Neural cell (in vitro differentiated cells): Measurements from ENCODE around the gene PRPSAP1. TPM values are rescaled to one million over a fixed set of nuclear protein-coding genes. Genes with fewer than 3 reads are reported as not detected.

Source experiments
- H2AFZ ChIP-seq: fragments of 200-600, 300-800 bp; sonication (generic), shearing (Covaris generic); 2 replicates; pipeline ENCODE4 v1.6.0; 2014; ENCODE audit warnings: low read depth, mild to moderate bottlenecking, antibody characterized with exemption, low read length, moderate library complexity
- H3F3A ChIP-seq: fragments of 200-600 bp; shearing (Covaris generic); 2 replicates; pipeline ENCODE4 v1.6.1; 2016; ENCODE audit warnings: mild to moderate bottlenecking, moderate library complexity, mixed read lengths, antibody characterized with exemption, low read length; ENCODE audit not compliant: insufficient read depth, poor library complexity, severe bottlenecking
- H3K27ac ChIP-seq: fragments of 200-600, 300-800 bp; sonication (generic), shearing (Covaris generic); 2 replicates; pipeline ENCODE4 v1.5.1; 2014; ENCODE audit warnings: mild to moderate bottlenecking, low read length, moderate library complexity
- H3K27me3 ChIP-seq: fragments of 300-800, 200-600 bp; sonication (generic), shearing (Covaris generic); 2 replicates; pipeline ENCODE4 v1.6.0; 2014; ENCODE audit warnings: mild to moderate bottlenecking, low read depth, low read length, moderate library complexity; ENCODE audit not compliant: insufficient read depth
- H3K36me3 ChIP-seq: fragments of 300-800, 200-600 bp; sonication (generic), shearing (Covaris generic); 2 replicates; pipeline ENCODE4 v1.5.1; 2014; ENCODE audit warnings: mild to moderate bottlenecking, antibody characterized with exemption, low read length, moderate library complexity; ENCODE audit not compliant: insufficient read depth
- H3K4me2 ChIP-seq: fragments of 300-800, 200-600 bp; sonication (generic), shearing (Covaris generic); 2 replicates; pipeline ENCODE4 v1.6.0; 2014; ENCODE audit warnings: mild to moderate bottlenecking, low read length
- H3K4me3 ChIP-seq: fragments of 300-800, 200-600 bp; sonication (generic), shearing (Covaris generic); 2 replicates; pipeline ENCODE4 v1.5.1; 2014; ENCODE audit warnings: mild to moderate bottlenecking, low read length, moderate library complexity
- H3K79me2 ChIP-seq: fragments of 200-600 bp; shearing (Covaris generic); replicated peaks from 2 replicates; pipeline ENCODE4 v1.6.0; 2014; ENCODE audit warnings: mild to moderate bottlenecking, low read length, moderate library complexity; ENCODE audit not compliant: insufficient read depth
- H3K9ac ChIP-seq: fragments of 300-800, 200-600 bp; sonication (generic), shearing (Covaris generic); 2 replicates; pipeline ENCODE4 v1.6.1; 2016; ENCODE audit warnings: mild to moderate bottlenecking, low read length, mixed read lengths
- H3K9me2 ChIP-seq: fragments of 200-600 bp; shearing (Covaris generic); 2 replicates; pipeline ENCODE4 v1.6.1; 2016; ENCODE audit warnings: mild to moderate bottlenecking, low read length, mixed read lengths; ENCODE audit not compliant: insufficient read depth
- H3K9me3 ChIP-seq: fragments of 200-600, 300-800 bp; sonication (generic), shearing (Covaris generic); 2 replicates; pipeline ENCODE4 v1.6.1; 2016; ENCODE audit warnings: mild to moderate bottlenecking, mixed run types, low read length, moderate library complexity, mixed read lengths
- H4K20me1 ChIP-seq: fragments of 200-600 bp; shearing (Covaris generic); 2 replicates; pipeline ENCODE4 v1.6.1; 2016; ENCODE audit warnings: mild to moderate bottlenecking, mixed run types; ENCODE audit not compliant: insufficient read depth
- EP300 ChIP-seq: fragments of 450-650 bp; conservative IDR thresholded peaks from 2 replicates; pipeline ENCODE4 v1.6.1; 2014; ENCODE audit warnings: antibody characterized with exemption, mild to moderate bottlenecking, moderate library complexity; ENCODE audit not compliant: poor library complexity, severe bottlenecking
- EZH2 ChIP-seq: fragments of 200-600, 300-800 bp; shearing (Covaris generic), sonication (generic); IDR thresholded peaks from 2 replicates; pipeline ENCODE4 v1.6.1; 2014; ENCODE audit warnings: antibody characterized with exemption, low read length, borderline replicate concordance, mild to moderate bottlenecking; ENCODE audit not compliant: insufficient read depth, poor library complexity, severe bottlenecking
- MXI1 ChIP-seq: fragments of 450-650 bp; conservative IDR thresholded peaks from 2 replicates; pipeline ENCODE4 v1.6.1; 2014; ENCODE audit warnings: antibody characterized with exemption, mild to moderate bottlenecking; ENCODE audit not compliant: poor library complexity, severe bottlenecking
- POLR2AphosphoS5 ChIP-seq: IDR thresholded peaks from 2 replicates; pipeline ENCODE4 v1.6.1; 2012
- RAD21 ChIP-seq: fragments of 450-650 bp; conservative IDR thresholded peaks from 2 replicates; pipeline ENCODE4 v1.6.1; 2014; ENCODE audit warnings: antibody characterized with exemption, mild to moderate bottlenecking, moderate library complexity
- REST ChIP-seq: IDR thresholded peaks from 2 replicates; pipeline ENCODE4 v1.6.1; 2012; ENCODE audit warnings: borderline replicate concordance
- SMC3 ChIP-seq: fragments of 450-650 bp; conservative IDR thresholded peaks from 2 replicates; pipeline ENCODE4 v1.6.1; 2014; ENCODE audit warnings: antibody characterized with exemption, mild to moderate bottlenecking, moderate library complexity; ENCODE audit not compliant: poor library complexity
- TAF1 ChIP-seq: IDR thresholded peaks from 2 replicates; pipeline ENCODE4 v1.6.1; 2012; ENCODE audit warnings: low read depth
- polyA plus RNA-seq: library from polyadenylated mRNA; depleted of rRNA; stranded (reverse); fragments of >200 nt; gene quantifications from 2 replicates; pipeline ENCODE4 v1.2.3, GENCODE V29; 2014
- TF ChIP-seq, protein P1 (sequence below): fragments of 450-650 bp; IDR thresholded peaks from 2 replicates; pipeline ENCODE4 v1.5.1; 2014; ENCODE audit warnings: antibody characterized with exemption, mild to moderate bottlenecking, moderate library complexity; ENCODE audit not compliant: poor library complexity, severe bottlenecking

Gene PRPSAP1
- polyA plus RNA-seq, 1 donor from 2014 or later: 73.8 TPM

GRCh38 chr17:76263896-76264295 is 89.8 kb downstream of the PRPSAP1 start:
- Histone ChIP-seq H3K27ac (no peak overlapping the region), H3K9me3 (no peaks in the 10 kb centered on the region), H3K9me2 (no peaks in the 10 kb centered on the region), H3K4me2 (no peak overlapping the region), H3K27me3 (no peaks in the 10 kb centered on the region), H3K9ac (no peak overlapping the region), H3F3A (no peaks in the 10 kb centered on the region), H3K79me2 (peaks cover 24% of the 10 kb centered on the region), H3K4me3 (no peak overlapping the region), H4K20me1 (no peaks in the 10 kb centered on the region), H3K36me3 (no peaks in the 10 kb centered on the region), H2AFZ (no peak overlapping the region)
- no peak for TF ChIP-seq TAF1
- no peak for TF ChIP-seq MXI1
- TF ChIP-seq POLR2AphosphoS5: no peak
- no peak for TF ChIP-seq RAD21
- no peak for TF ChIP-seq EZH2
- TF ChIP-seq REST: no peak
- TF ChIP-seq EP300: no peak
- TF ChIP-seq, protein P1, sequence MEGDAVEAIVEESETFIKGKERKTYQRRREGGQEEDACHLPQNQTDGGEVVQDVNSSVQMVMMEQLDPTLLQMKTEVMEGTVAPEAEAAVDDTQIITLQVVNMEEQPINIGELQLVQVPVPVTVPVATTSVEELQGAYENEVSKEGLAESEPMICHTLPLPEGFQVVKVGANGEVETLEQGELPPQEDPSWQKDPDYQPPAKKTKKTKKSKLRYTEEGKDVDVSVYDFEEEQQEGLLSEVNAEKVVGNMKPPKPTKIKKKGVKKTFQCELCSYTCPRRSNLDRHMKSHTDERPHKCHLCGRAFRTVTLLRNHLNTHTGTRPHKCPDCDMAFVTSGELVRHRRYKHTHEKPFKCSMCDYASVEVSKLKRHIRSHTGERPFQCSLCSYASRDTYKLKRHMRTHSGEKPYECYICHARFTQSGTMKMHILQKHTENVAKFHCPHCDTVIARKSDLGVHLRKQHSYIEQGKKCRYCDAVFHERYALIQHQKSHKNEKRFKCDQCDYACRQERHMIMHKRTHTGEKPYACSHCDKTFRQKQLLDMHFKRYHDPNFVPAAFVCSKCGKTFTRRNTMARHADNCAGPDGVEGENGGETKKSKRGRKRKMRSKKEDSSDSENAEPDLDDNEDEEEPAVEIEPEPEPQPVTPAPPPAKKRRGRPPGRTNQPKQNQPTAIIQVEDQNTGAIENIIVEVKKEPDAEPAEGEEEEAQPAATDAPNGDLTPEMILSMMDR: no peak
- no peak for TF ChIP-seq SMC3

DNA sequence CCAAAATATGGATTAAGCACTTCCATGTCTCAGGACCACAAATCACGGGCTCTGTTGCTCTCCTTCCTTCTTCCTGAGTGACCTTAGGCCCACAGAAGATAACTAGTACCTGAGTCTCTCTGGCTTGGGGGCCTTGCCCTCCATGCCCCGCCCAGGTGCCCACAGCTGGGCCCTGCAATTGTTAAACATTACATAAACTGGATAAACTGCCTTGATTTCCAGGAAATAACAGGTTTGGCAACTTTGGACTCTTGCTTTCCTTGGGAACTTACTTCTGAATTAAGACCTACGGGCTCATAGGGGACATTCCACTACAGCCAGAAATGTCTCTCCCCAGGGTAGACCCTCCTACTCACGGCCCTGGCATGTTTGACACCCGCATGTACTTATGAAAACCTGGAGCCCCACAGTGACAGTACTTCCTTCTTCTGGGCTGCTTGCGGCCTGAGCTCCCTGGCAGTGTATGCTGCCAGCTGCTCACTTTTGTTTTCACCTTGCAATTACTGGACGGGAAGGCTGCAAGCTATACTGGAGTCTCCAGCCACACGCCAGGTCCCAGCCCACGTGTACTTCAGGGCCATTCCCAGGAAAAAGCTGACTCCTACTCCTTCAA is 90.9 kb downstream of the PRPSAP1 start:
- H3K9me3 ChIP-seq: no peaks in the 10 kb centered on the region
- no peaks in the 10 kb centered on the region for H4K20me1 ChIP-seq
- no peak overlapping the region for H3K4me2 ChIP-seq
- H3F3A ChIP-seq: no peaks in the 10 kb centered on the region
- no peak overlapping the region for H3K4me3 ChIP-seq
- no peaks in the 10 kb centered on the region for H3K9me2 ChIP-seq
- no peak overlapping the region for H2AFZ ChIP-seq
- no peak overlapping the region for H3K27ac ChIP-seq
- TF ChIP-seq POLR2AphosphoS5 (no peak), EP300 (no peak), TAF1 (no peak), SMC3 (no peak), MXI1 (no peak), EZH2 (no peak)
- TF ChIP-seq, protein P1: no peak
- H3K9ac ChIP-seq: no peak overlapping the region
- H3K36me3 ChIP-seq: no peaks in the 10 kb centered on the region
- H3K27me3 ChIP-seq: no peaks in the 10 kb centered on the region
- H3K79me2 ChIP-seq: peaks cover 19% of the 10 kb centered on the region
